ENCODE results near the gene TIGIT. TPM values are rescaled to one million over a fixed set of nuclear protein-coding genes. Genes with fewer than 3 reads are reported as not detected.
"Not testable (repeated sequence)": the region's sequence is repeated elsewhere in the genome, so short reads cannot be mapped to it uniquely, and the experiment has no call there.

Gene TIGIT
- total RNA-seq, 1 experiment from 2014 or later, result not detected

GRCh38 chr3:114274929-114275328, 18.9 kb upstream of the TIGIT start:
- H3K27me3 Mint-ChIP-seq (ENCODE audit: low read depth), result no peaks in the 10 kb centered on the region
- no peak overlapping the region for H3K56ac ChIP-seq (ENCODE audit: insufficient read length, low read depth, low read length)
- H3K23ac ChIP-seq (ENCODE audit: insufficient read length, low read depth, low read length), result no peak overlapping the region
- no peak overlapping the region for H3T11ph ChIP-seq (ENCODE audit: low read length)
- H2AFZ ChIP-seq (ENCODE audit: low read length), result no peak overlapping the region
- H3K79me2 ChIP-seq (ENCODE audit: insufficient read depth, low read length), result no peaks in the 10 kb centered on the region
- H3K27ac ChIP-seq (ENCODE audit: insufficient read length, low read depth, low read length), result no peak overlapping the region
- no peak overlapping the region for H4K8ac ChIP-seq (replicated peaks; ENCODE audit: insufficient read length, low read depth, low read length)
- DNase-seq, result no peak
- peaks cover 14 to 35% (median 18%) of the 10 kb centered on the region in 3 experiments for H3K36me3 Mint-ChIP-seq (ENCODE audit: insufficient read depth in 1 of 3, low read depth in 3 of 3)
- no peak overlapping the region for H2BK15ac ChIP-seq (ENCODE audit: low read depth, low read length)
- no peaks in the 10 kb centered on the region for H3K27me3 ChIP-seq (ENCODE audit: insufficient read depth, low read length)
- no peak overlapping the region for H2BK12ac ChIP-seq (ENCODE audit: insufficient read length, low read depth, low read length)
- H4K5ac ChIP-seq (ENCODE audit: insufficient read length, low read depth, low read length), result no peak overlapping the region
- H3K9me3 ChIP-seq (ENCODE audit: control insufficient read depth, low read depth, low read length), result no peaks in the 10 kb centered on the region
- no peak for TF ChIP-seq CTCF (conservative IDR thresholded peaks at IDR 0.05)
- no peak overlapping the region for H3K4ac ChIP-seq (ENCODE audit: low read depth, low read length)
- H2BK5ac ChIP-seq (ENCODE audit: insufficient read length, low read length), result no peak overlapping the region
- H3K14ac ChIP-seq (ENCODE audit: insufficient read depth, low read length), result no peak overlapping the region; the same call in 1 of the 2 replicates
- no peak overlapping the region for H3K4me2 ChIP-seq (ENCODE audit: insufficient read depth, insufficient read length, low read length)
- H3K9me3 Mint-ChIP-seq, result peaks cover 24 to 40% of the 10 kb centered on the region in 2 experiments
- WGBS (ENCODE audit: extremely low coverage, insufficient read length, low lambda C conversion rate), result no CpG with 5 or more reads among the region's 1 CpG
- no peak overlapping the region for H2AK5ac ChIP-seq (ENCODE audit: insufficient read length, low read length)
- H3K4me1 ChIP-seq (ENCODE audit: insufficient read depth, low read length), result no peaks in the 10 kb centered on the region
- no peak overlapping the region for H2BK120ac ChIP-seq (ENCODE audit: low read depth, low read length, poor library complexity, severe bottlenecking)
- no peak overlapping the region for H3K9ac ChIP-seq (ENCODE audit: extremely low read depth, insufficient read length, low read length)
- no peak overlapping the region for H3K4me3 Mint-ChIP-seq
- no peak overlapping the region for H4K91ac ChIP-seq (ENCODE audit: insufficient read length, low read depth, low read length)
- no peak overlapping the region for H2BK20ac ChIP-seq (ENCODE audit: low read depth, low read length, poor library complexity, severe bottlenecking)
- no peaks in the 10 kb centered on the region for H3K4me1 Mint-ChIP-seq
- no peaks in the 10 kb centered on the region for H3K23me2 ChIP-seq (ENCODE audit: insufficient read length, low read depth, low read length, poor library complexity, severe bottlenecking)
- H3K79me1 ChIP-seq (ENCODE audit: insufficient read depth, low read depth, low read length, poor library complexity, severe bottlenecking), result no peaks in the 10 kb centered on the region
- no peak overlapping the region for H3K27ac Mint-ChIP-seq
- no peak overlapping the region for H3K18ac ChIP-seq (ENCODE audit: insufficient read length, low read depth, low read length)
- H4K20me1 ChIP-seq (ENCODE audit: control insufficient read depth, insufficient read depth, insufficient read length), result no peaks in the 10 kb centered on the region

GRCh38 chr3:114276856-114277255, 17.0 kb upstream of the TIGIT start:
- H3K9me3 ChIP-seq (ENCODE audit: control insufficient read depth, low read depth, low read length); H3K27ac Mint-ChIP-seq; H3K23me2 ChIP-seq (ENCODE audit: insufficient read length, low read depth, low read length, poor library complexity, severe bottlenecking); H4K5ac ChIP-seq (ENCODE audit: insufficient read length, low read depth, low read length); H4K20me1 ChIP-seq (ENCODE audit: control insufficient read depth, insufficient read depth, insufficient read length); H3K4me1 ChIP-seq (ENCODE audit: insufficient read depth, low read length); H3K27me3 ChIP-seq (ENCODE audit: insufficient read depth, low read length); H3K79me1 ChIP-seq (ENCODE audit: insufficient read depth, low read depth, low read length, poor library complexity, severe bottlenecking); H2BK120ac ChIP-seq (ENCODE audit: low read depth, low read length, poor library complexity, severe bottlenecking); H2BK15ac ChIP-seq (ENCODE audit: low read depth, low read length); H3K14ac ChIP-seq (ENCODE audit: insufficient read depth, low read length); H3K4me3 Mint-ChIP-seq; H3K27me3 Mint-ChIP-seq (ENCODE audit: low read depth); H2AFZ ChIP-seq (ENCODE audit: low read length); H3K18ac ChIP-seq (ENCODE audit: insufficient read length, low read depth, low read length); H2BK12ac ChIP-seq (ENCODE audit: insufficient read length, low read depth, low read length); H3K79me2 ChIP-seq (ENCODE audit: insufficient read depth, low read length); H2AK5ac ChIP-seq (ENCODE audit: insufficient read length, low read length); H3K56ac ChIP-seq (ENCODE audit: insufficient read length, low read depth, low read length); H2BK5ac ChIP-seq (ENCODE audit: insufficient read length, low read length); H2BK20ac ChIP-seq (ENCODE audit: low read depth, low read length, poor library complexity, severe bottlenecking); H3K4ac ChIP-seq (ENCODE audit: low read depth, low read length); H3K23ac ChIP-seq (ENCODE audit: insufficient read length, low read depth, low read length); H3T11ph ChIP-seq (ENCODE audit: low read length); H3K9ac ChIP-seq (ENCODE audit: extremely low read depth, insufficient read length, low read length); H3K27ac ChIP-seq (ENCODE audit: insufficient read length, low read depth, low read length); H3K4me1 Mint-ChIP-seq; H4K8ac ChIP-seq (replicated peaks; ENCODE audit: insufficient read length, low read depth, low read length); H4K91ac ChIP-seq (ENCODE audit: insufficient read length, low read depth, low read length); H3K4me2 ChIP-seq (ENCODE audit: insufficient read depth, insufficient read length, low read length); DNase-seq: not testable (repeated sequence)
- Mint-ChIP-seq H3K9me3 (peaks cover 20 to 28% of the 10 kb centered on the region in 2 experiments), H3K36me3 (ENCODE audit: insufficient read depth in 1 of 3, low read depth in 3 of 3) (peaks cover 13 to 26% (median 15%) of the 10 kb centered on the region in 3 experiments)
- WGBS (ENCODE audit: extremely low coverage, insufficient read length, low lambda C conversion rate), result no CpG with 5 or more reads among the region's 26 CpGs
